ENCODE measurements around the gene OR6X1. TPM values are rescaled to one million over a fixed set of nuclear protein-coding genes. Genes with fewer than 3 reads are reported as not detected.
A peak's percentile ranks its signal among the peaks of the same experiment; 100 is the strongest.
"Not testable (repeated sequence)": the region's sequence is repeated elsewhere in the genome, so short reads cannot be mapped to it uniquely, and the experiment has no call there.

Gene OR6X1
- total RNA-seq, 4 donors from 2014 or later: not detected

DNA sequence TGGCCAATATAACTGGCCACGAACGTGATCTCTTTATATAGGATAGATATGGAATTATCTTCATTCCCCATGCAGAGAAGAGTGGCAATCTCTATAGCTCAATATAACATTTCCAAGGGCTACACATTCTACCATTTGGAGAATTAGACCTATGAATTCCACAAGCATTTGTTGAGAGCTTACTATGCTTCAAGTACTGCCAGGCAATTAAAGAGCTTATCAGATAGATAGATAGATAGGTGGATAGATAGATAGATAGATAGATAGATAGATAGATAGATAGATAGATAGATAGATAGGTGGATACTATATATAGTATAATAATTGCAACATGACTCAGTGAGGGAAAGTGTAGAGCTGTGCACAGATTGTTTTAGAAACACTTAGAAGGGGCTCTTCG is 1.5 kb upstream of the OR6X1 start:
- H3K36me3 ChIP-seq: no peaks in the 10 kb centered on the region
- TF ChIP-seq, protein P1, sequence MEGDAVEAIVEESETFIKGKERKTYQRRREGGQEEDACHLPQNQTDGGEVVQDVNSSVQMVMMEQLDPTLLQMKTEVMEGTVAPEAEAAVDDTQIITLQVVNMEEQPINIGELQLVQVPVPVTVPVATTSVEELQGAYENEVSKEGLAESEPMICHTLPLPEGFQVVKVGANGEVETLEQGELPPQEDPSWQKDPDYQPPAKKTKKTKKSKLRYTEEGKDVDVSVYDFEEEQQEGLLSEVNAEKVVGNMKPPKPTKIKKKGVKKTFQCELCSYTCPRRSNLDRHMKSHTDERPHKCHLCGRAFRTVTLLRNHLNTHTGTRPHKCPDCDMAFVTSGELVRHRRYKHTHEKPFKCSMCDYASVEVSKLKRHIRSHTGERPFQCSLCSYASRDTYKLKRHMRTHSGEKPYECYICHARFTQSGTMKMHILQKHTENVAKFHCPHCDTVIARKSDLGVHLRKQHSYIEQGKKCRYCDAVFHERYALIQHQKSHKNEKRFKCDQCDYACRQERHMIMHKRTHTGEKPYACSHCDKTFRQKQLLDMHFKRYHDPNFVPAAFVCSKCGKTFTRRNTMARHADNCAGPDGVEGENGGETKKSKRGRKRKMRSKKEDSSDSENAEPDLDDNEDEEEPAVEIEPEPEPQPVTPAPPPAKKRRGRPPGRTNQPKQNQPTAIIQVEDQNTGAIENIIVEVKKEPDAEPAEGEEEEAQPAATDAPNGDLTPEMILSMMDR (IDR thresholded peaks at IDR 0.05): no peak
- no peak for TF ChIP-seq POLR2A (IDR thresholded peaks at IDR 0.05)
- no peaks in the 10 kb centered on the region for H3K9me3 ChIP-seq
- 86 to 90% methylated on average over 3 of the region's 3 CpGs for WGBS, 2 donors
- no peaks in the 10 kb centered on the region for H3K27me3 ChIP-seq
- intact Hi-C loops (cut with DNase I): no loop called here
- H3K27ac ChIP-seq: no peak overlapping the region
- no peak overlapping the region for H3K4me3 ChIP-seq (replicated peaks in 1 of 3)
- H3K4me1 ChIP-seq: no peaks in the 10 kb centered on the region
- DNase-seq: no peak

DNA sequence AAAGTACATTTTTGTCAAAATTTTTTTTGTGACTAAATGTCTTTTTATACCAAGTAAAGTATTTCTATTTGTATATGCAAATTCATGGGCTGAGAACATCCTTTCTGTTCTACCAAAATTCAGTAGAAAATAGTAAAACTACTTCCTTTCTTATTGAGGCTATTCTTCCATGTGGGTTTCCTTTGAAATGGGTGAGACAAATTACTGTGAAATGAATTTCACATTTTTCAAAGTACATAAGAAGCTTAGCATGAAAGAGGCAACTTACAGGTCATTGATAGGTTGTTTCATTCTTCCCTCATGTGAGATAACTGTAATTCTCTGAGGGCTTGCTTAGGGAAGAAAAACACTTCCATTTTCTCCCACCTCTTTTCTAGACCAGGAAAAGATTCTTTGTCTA is 1.0 kb upstream of the OR6X1 start:
- no peaks in the 10 kb centered on the region for H3K9me3 ChIP-seq
- H3K27me3 ChIP-seq: no peaks in the 10 kb centered on the region
- H3K27ac ChIP-seq: no peak overlapping the region
- TF ChIP-seq, protein P1 (IDR thresholded peaks at IDR 0.05): no peak
- no peak for TF ChIP-seq POLR2A (IDR thresholded peaks at IDR 0.05)
- H3K4me3 ChIP-seq (replicated peaks in 1 of 3): no peak overlapping the region
- no peaks in the 10 kb centered on the region for H3K36me3 ChIP-seq
- intact Hi-C loops (cut with DNase I): no loop called here
- no peaks in the 10 kb centered on the region for H3K4me1 ChIP-seq
- no peak for DNase-seq

DNA sequence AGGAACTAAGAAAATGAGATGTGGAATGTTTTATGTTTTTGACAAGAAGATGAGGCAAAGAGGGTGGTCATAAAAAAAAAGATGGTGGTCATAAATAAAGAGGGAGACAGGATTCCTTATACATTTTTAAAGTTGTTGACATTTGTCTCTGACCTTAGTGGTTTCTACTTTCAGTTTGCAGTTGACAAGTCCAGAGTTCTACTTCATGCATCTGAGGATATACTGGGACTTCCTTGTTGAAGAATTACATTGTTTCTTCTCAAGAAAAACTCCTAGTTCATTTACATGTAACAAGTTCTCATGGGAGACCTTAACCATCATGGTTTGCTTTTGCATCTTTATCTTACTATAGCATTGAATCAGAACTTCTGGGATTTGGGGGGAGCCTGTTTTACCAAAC is 1.2 kb downstream of the OR6X1 start:
- no peak for TF ChIP-seq POLR2A (IDR thresholded peaks at IDR 0.05)
- TF ChIP-seq, protein P1 (IDR thresholded peaks at IDR 0.05): no peak

DNA sequence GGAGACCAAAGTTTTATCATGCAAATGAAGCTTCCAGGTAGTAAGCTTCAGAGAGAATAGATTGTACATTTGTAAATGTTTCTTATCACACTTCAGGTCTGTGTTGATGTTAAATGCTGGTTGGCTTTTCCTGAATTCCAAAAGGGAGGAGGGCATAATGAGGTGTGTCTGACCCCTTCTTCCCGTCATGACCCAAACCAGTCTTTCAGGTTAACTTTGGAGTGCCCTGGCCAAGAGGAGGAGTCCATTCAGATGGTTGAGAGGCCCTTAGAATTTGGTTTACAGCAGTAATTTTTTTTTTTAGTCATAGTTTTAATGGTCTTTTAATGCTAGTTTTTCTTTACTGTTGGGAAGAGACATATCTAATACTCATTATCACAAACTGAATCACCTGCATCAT is 2.5 kb downstream of the OR6X1 start:
- peak; percentile 16 to 19 for DNase-seq
- no peaks in the 10 kb centered on the region for H3K4me1 ChIP-seq

More for the DNA sequence above, 1.2 kb downstream of the OR6X1 start:
- Histone ChIP-seq H3K27ac (no peak overlapping the region), H3K4me1 (no peaks in the 10 kb centered on the region), H3K27me3 (no peaks in the 10 kb centered on the region), H3K36me3 (no peaks in the 10 kb centered on the region), H3K4me3 (replicated peaks in 1 of 3) (no peak overlapping the region), H3K9me3 (no peaks in the 10 kb centered on the region)
- intact Hi-C loops (cut with DNase I): no loop called here
- DNase-seq: no peak

DNA sequence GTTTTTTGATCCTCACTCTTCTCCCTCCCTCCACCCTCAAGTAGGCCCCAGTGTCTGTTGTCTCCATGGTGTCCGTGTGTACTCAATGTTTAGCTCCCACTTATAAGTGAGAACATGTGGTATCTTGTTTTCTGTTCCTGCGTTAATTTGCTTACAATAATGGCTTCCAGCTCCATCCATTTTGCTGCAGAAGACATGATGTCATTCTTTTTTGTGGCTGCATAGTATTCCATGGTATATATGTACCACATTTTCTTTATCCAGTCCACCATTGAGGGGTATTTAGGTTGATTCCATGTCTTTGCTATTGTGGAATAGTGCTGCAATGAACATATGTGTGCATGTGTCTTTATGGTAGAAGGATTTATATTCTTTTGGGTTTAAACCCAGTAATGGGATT is 6.0 kb downstream of the OR6X1 start:
- DNase-seq; H3K27me3 ChIP-seq; H3K36me3 ChIP-seq; H3K4me1 ChIP-seq; H3K27ac ChIP-seq; H3K4me3 ChIP-seq (replicated peaks in 1 of 3); H3K9me3 ChIP-seq; intact Hi-C loops (cut with DNase I): not testable (repeated sequence)
- WGBS, 2 donors: 96% methylated on average over 2 of the region's 2 CpGs

More for the DNA sequence above, 2.5 kb downstream of the OR6X1 start:
- 30 to 33% methylated on average over 1 of the region's 1 CpG for WGBS, 2 donors
- Histone ChIP-seq H3K27me3 (no peaks in the 10 kb centered on the region), H3K36me3 (no peaks in the 10 kb centered on the region), H3K27ac (no peak overlapping the region), H3K4me3 (replicated peaks in 1 of 3) (no peak overlapping the region), H3K9me3 (no peaks in the 10 kb centered on the region)
- intact Hi-C loops (cut with DNase I): no loop called here
- TF ChIP-seq POLR2A (IDR thresholded peaks at IDR 0.05): no peak
- TF ChIP-seq, protein P1 (IDR thresholded peaks at IDR 0.05): no peak
